Measurements from ENCODE around the gene HSD17B12.

DNA sequence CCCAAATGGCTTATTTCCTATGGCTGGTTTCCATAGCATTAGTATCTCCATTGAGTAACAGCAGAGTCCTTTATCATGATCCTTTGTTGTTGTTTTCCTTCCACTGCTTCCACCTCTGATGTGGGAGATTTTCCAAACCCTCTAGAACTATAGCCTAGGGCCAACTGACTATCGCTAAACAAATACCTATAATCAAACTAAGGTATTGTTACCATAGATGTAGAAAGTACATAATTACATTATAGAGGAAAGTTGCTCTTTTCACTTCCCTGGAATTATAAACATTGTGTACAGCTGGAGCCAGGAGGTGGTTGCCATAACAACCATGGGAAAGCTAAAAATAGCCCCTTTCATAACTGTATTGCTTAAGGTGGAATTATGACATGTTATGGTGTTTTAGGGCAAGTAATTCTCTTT is 153.1 kb downstream of the HSD17B12 start:
- TF ChIP-seq CTCF (IDR thresholded peaks at IDR 0.05; ENCODE audit: poor library complexity), result no peak
- TF ChIP-seq EZH2 (IDR thresholded peaks at IDR 0.05; ENCODE audit: borderline replicate concordance), result no peak
- TF ChIP-seq EZH2phosphoT487 (IDR thresholded peaks at IDR 0.05; ENCODE audit: low read depth, severe bottlenecking, unreplicated experiment), result no peak
